ENCODE data around the gene SHROOM3. TPM values are rescaled to one million over a fixed set of nuclear protein-coding genes. Genes with fewer than 3 reads are reported as not detected.

SHROOM3 gene
- total and polyA plus RNA-seq, 7 donors: 5.1 to 71.0 (median 28.2) TPM

DNA sequence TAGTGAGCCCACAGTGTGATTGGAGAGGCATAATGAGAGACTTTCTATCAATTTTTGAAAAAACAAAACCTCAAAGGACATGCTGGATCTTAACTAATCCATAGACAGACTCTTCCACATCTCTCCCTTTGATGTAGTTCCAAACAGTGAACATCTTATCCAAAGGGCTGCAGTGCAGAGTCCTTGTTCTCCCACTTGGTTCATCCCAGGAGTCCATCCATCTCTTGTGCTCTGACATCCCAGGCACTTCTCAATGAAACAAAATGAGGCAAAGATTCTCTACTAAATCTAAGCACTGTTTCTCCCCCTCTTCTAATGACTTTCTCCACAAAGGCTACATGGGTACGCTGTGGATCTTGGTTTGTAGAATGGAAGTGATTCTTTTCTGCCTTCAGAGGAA lies 8.3 kb downstream of the SHROOM3 start:
- 97 to 98% methylated on average over 1 of the region's 1 CpG for WGBS, 2 donors
- peaks cover 0 to 9% (median 3%) of the 10 kb centered on the region in 4 donors for H3K4me1 ChIP-seq
- DNase-seq: no peak
- no peaks in the 10 kb centered on the region for H3K36me3 ChIP-seq
- TF ChIP-seq EP300 (IDR thresholded peaks at IDR 0.05): no peak
- TF ChIP-seq, protein P1, sequence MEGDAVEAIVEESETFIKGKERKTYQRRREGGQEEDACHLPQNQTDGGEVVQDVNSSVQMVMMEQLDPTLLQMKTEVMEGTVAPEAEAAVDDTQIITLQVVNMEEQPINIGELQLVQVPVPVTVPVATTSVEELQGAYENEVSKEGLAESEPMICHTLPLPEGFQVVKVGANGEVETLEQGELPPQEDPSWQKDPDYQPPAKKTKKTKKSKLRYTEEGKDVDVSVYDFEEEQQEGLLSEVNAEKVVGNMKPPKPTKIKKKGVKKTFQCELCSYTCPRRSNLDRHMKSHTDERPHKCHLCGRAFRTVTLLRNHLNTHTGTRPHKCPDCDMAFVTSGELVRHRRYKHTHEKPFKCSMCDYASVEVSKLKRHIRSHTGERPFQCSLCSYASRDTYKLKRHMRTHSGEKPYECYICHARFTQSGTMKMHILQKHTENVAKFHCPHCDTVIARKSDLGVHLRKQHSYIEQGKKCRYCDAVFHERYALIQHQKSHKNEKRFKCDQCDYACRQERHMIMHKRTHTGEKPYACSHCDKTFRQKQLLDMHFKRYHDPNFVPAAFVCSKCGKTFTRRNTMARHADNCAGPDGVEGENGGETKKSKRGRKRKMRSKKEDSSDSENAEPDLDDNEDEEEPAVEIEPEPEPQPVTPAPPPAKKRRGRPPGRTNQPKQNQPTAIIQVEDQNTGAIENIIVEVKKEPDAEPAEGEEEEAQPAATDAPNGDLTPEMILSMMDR (IDR thresholded peaks at IDR 0.05): no peak
- no peak overlapping the region for H3K27ac ChIP-seq
- H3K27me3 ChIP-seq: no peaks in the 10 kb centered on the region
- no peak overlapping the region for H3K4me3 ChIP-seq
- intact Hi-C loops (cut with DNase I): no loop called here
- H3K9me3 ChIP-seq: peaks cover 0 to 1% (median 0%) of the 10 kb centered on the region in 4 donors

DNA sequence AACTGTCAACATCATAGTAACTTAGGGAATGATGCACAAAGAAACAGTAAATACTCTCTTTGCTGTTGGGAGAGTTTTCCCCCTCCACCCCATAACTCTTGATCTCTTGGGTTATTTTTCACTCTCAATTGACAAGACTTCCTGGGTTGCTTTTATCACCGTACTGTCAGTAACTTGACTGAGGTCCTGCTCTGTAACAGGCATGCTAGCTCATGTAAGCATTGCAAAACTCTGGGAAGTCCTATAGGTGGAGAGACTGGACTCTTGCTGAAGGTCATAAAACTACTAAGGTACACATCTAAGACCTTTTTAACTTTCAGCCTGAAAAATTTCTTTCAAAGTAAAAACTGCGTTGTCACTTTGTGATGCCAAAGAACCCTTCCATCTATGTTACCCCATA lies 10.9 kb downstream of the SHROOM3 start:
- DNase-seq: no peak
- Histone ChIP-seq H3K36me3 (no peaks in the 10 kb centered on the region), H3K27me3 (no peaks in the 10 kb centered on the region), H3K9me3 (no peaks in the 10 kb centered on the region), H3K27ac (no peak overlapping the region), H3K4me1 (peaks cover 0 to 23% (median 9%) of the 10 kb centered on the region in 4 donors), H3K4me3 (no peak overlapping the region)
- TF ChIP-seq POLR2AphosphoS5 (IDR thresholded peaks at IDR 0.05) (no peak), EP300 (IDR thresholded peaks at IDR 0.05) (no peak), POLR2A (IDR thresholded peaks at IDR 0.05) (no peak)
- TF ChIP-seq, protein P1 (IDR thresholded peaks at IDR 0.05): no peak
- intact Hi-C loops (cut with DNase I): no loop called here
- 91 to 95% methylated on average over 2 of the region's 2 CpGs for WGBS, 2 donors

DNA sequence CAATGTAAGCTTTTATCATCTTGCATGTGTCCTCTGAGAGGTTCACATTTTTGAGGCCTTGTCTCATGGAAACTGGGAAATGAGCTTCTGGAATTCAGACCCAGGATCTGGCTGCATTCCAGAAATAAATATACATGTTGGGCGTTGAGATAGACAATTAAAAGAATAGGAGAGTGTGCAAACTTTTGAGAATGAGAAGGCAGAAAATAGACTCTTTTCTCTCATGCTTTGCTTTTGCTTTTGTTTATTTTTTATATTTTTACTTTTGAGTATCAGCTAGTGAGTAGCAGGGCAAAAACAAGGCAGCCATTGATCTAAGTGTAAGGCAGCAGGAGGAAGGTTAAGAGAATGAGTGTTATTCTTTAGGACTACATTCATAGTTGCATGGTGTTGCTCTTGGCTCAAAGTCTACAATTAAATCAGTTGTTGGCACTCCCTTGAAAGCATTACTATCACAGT lies 12.4 kb downstream of the SHROOM3 start:
- WGBS, 2 donors: 11 to 40% methylated on average over 1 of the region's 1 CpG
- intact Hi-C loops (cut with DNase I): no loop called here
- Histone ChIP-seq H3K27ac (peak overlapping the region in 1 of 4 donors; percentile 43), H3K9me3 (no peaks in the 10 kb centered on the region), H3K4me1 (peaks cover 0 to 23% (median 9%) of the 10 kb centered on the region in 4 donors), H3K36me3 (no peaks in the 10 kb centered on the region), H3K4me3 (no peak overlapping the region), H3K27me3 (no peaks in the 10 kb centered on the region)
- no peak for DNase-seq
- TF ChIP-seq POLR2AphosphoS5 (IDR thresholded peaks at IDR 0.05): no peak
- TF ChIP-seq, protein P1 (IDR thresholded peaks at IDR 0.05): no peak
- TF ChIP-seq POLR2A (IDR thresholded peaks at IDR 0.05): no peak
- no peak for TF ChIP-seq EP300 (IDR thresholded peaks at IDR 0.05)

DNA sequence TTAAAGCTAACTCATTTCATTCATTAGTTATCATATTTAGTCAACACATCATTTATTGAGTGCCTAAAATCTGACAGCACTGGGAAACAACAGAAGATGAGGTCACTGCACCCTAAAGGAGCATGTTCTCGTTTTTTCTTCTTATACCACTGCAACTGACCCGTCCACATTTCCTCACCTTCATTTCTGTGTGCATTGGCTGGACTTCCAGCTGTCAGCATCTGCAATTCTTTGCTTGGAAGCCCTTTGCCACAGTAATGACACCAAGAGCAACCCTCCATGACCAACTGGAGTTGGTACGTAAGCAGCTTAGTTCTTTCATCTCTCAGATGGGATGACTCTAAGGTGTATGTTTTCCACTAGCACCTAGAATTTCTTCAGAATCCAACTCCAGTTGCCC lies 13.2 kb downstream of the SHROOM3 start:
- Histone ChIP-seq H3K9me3 (no peaks in the 10 kb centered on the region), H3K4me3 (no peak overlapping the region), H3K27ac (no peak overlapping the region), H3K27me3 (no peaks in the 10 kb centered on the region), H3K36me3 (no peaks in the 10 kb centered on the region), H3K4me1 (peaks cover 0 to 23% (median 9%) of the 10 kb centered on the region in 4 donors)
- WGBS, 2 donors: 89 to 94% methylated on average over 3 of the region's 3 CpGs
- intact Hi-C loops (cut with DNase I): no loop called here
- TF ChIP-seq EP300 (IDR thresholded peaks at IDR 0.05) (no peak), POLR2A (IDR thresholded peaks at IDR 0.05) (no peak), POLR2AphosphoS5 (IDR thresholded peaks at IDR 0.05) (no peak)
- TF ChIP-seq, protein P1 (IDR thresholded peaks at IDR 0.05): no peak
- no peak for DNase-seq

DNA sequence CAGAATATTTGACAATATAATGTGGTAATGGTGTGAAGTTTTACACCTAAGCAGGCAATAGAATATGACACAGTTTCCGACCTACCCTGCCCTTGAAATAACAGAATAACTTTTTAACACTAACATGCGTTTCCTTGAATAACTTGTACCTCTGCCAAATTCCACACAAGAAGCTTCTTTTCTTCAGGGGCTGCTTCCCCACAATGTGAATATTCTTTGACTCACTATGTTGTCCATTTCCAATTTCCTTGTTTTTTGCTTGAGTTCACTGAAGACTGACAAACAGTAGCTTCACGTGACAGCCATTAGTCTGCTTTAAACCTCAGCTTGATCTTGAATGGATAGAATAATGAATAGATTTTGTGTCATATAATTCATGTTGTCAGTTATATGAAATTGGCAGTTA lies 14.3 kb downstream of the SHROOM3 start:
- TF ChIP-seq EP300 (IDR thresholded peaks at IDR 0.05) (no peak), POLR2AphosphoS5 (IDR thresholded peaks at IDR 0.05) (no peak), POLR2A (IDR thresholded peaks at IDR 0.05) (no peak)
- TF ChIP-seq, protein P1 (IDR thresholded peaks at IDR 0.05): no peak
- H3K36me3 ChIP-seq: no peaks in the 10 kb centered on the region
- no peak overlapping the region for H3K4me3 ChIP-seq
- peaks cover 0 to 23% (median 9%) of the 10 kb centered on the region in 4 donors for H3K4me1 ChIP-seq
- DNase-seq: no peak
- H3K9me3 ChIP-seq: no peaks in the 10 kb centered on the region
- 14 to 53% methylated on average over 3 of the region's 3 CpGs for WGBS, 2 donors
- peak overlapping the region in 3 of 4 donors; percentile 26 to 41 (median 37) for H3K27ac ChIP-seq
- intact Hi-C loops (cut with DNase I): no loop called here
- H3K27me3 ChIP-seq: no peaks in the 10 kb centered on the region
